Measurements from ENCODE around the gene TMBIM1.

TMBIM1 gene

GRCh38 chr2:218292048-218293014, at the start of gene TMBIM1:
Gene TMBIM1 (minus strand): TSS chr2:218292503. CDS start chr2:218282141, 10,362 bp downstream.
- peak; percentile 88 for DNase-seq (ENCODE audit: low spot score)

GRCh38 chr2:218341381-218341780, 49.1 kb upstream of the TMBIM1 start:
- DNase-seq (ENCODE audit: low spot score): no peak

GRCh38 chr2:218340656-218341055, 48.4 kb upstream of the TMBIM1 start:
- DNase-seq (ENCODE audit: low spot score): no peak

GRCh38 chr2:218334531-218334930, 42.2 kb upstream of the TMBIM1 start:
- no peak for DNase-seq (ENCODE audit: low spot score)

GRCh38 chr2:218332920-218333645, 40.8 kb upstream of the TMBIM1 start:
- peak; percentile 73 for DNase-seq (ENCODE audit: low spot score)

- no peak for DNase-seq (ENCODE audit: low spot score)
Measured at GRCh38 chr2:218332288-218332687, 40.0 kb upstream of the TMBIM1 start.

- no peak for DNase-seq (ENCODE audit: low spot score)
Measured at GRCh38 chr2:218331745-218332144, 39.4 kb upstream of the TMBIM1 start.

- no peak for DNase-seq (ENCODE audit: low spot score)
Measured at GRCh38 chr2:218329826-218330593, 37.7 kb upstream of the TMBIM1 start.

GRCh38 chr2:218329027-218329825, 36.9 kb upstream of the TMBIM1 start:
- no peak for DNase-seq (ENCODE audit: low spot score)

GRCh38 chr2:218328294-218328693, 36.0 kb upstream of the TMBIM1 start:
- no peak for DNase-seq (ENCODE audit: low spot score)

GRCh38 chr2:218327451-218328210, 35.3 kb upstream of the TMBIM1 start:
- DNase-seq (ENCODE audit: low spot score): no peak

- no peak for DNase-seq (ENCODE audit: low spot score)
Measured at GRCh38 chr2:218326315-218326714, 34.0 kb upstream of the TMBIM1 start.

- DNase-seq (ENCODE audit: low spot score): no peak
Measured at GRCh38 chr2:218325566-218326160, 33.4 kb upstream of the TMBIM1 start.

- no peak for DNase-seq (ENCODE audit: low spot score)
Measured at GRCh38 chr2:218323526-218324472, 31.5 kb upstream of the TMBIM1 start.

GRCh38 chr2:218322768-218323525, 30.6 kb upstream of the TMBIM1 start:
- peak; percentile 49 for DNase-seq (ENCODE audit: low spot score)

GRCh38 chr2:218320704-218321336, 28.5 kb upstream of the TMBIM1 start:
- DNase-seq (ENCODE audit: low spot score): no peak

GRCh38 chr2:218319813-218320365, 27.6 kb upstream of the TMBIM1 start:
- peak; percentile 27 for DNase-seq (ENCODE audit: low spot score)
